Epithelial cell of esophagus (primary cell): ENCODE measurements around the gene LILRB5.
A peak's percentile ranks its signal among the peaks of the same experiment; 100 is the strongest.
"Not testable (repeated sequence)": the region's sequence is repeated elsewhere in the genome, so short reads cannot be mapped to it uniquely, and the experiment has no call there.

Experiments used
- DNase-seq: peaks from one replicate; pipeline ENCODE4 v3.0.0; 2010; ENCODE audit warnings: low read depth
- H3K4me3 ChIP-seq: 2 replicates; pipeline ENCODE4 v1.5.1; 2011; ENCODE audit warnings: mild to moderate bottlenecking, low read length, control low read depth
- CTCF ChIP-seq: IDR thresholded peaks from 2 replicates; pipeline ENCODE4 v1.5.1; 2011; ENCODE audit warnings: low read depth, mild to moderate bottlenecking, low read length, control low read depth, inconsistent platforms; ENCODE audit not compliant: insufficient read depth; ENCODE audit errors: missing control alignments

LILRB5 gene

GRCh38 chr19:54207983-54208783 is 48.9 kb downstream of the LILRB5 start:
- peak; percentile 41 for DNase-seq
- no peak overlapping the region for H3K4me3 ChIP-seq
- no peak for TF ChIP-seq CTCF

GRCh38 chr19:54207676-54207982 is 49.4 kb downstream of the LILRB5 start:
- no peak overlapping the region for H3K4me3 ChIP-seq
- TF ChIP-seq CTCF, result no peak

GRCh38 chr19:54207193-54207592 is 49.9 kb downstream of the LILRB5 start:
- H3K4me3 ChIP-seq, DNase-seq: not testable (repeated sequence)

More at GRCh38 chr19:54207676-54207982, 49.4 kb downstream of the LILRB5 start:
- no peak for DNase-seq

- TF ChIP-seq CTCF, result no peak
- H3K4me3 ChIP-seq, result no peak overlapping the region
- DNase-seq, result no peak
Observed at GRCh38 chr19:54206831-54207177, 50.3 kb downstream of the LILRB5 start.

GRCh38 chr19:54206030-54206830 is 50.8 kb downstream of the LILRB5 start:
- TF ChIP-seq CTCF, result no peak
- DNase-seq, result no peak
- no peak overlapping the region for H3K4me3 ChIP-seq

GRCh38 chr19:54204767-54205468 is 52.2 kb downstream of the LILRB5 start:
- no peak overlapping the region for H3K4me3 ChIP-seq
- TF ChIP-seq CTCF, result no peak
- no peak for DNase-seq

- no peak for DNase-seq
- no peak for TF ChIP-seq CTCF
- H3K4me3 ChIP-seq, result peak overlapping the region; percentile 91
Observed at GRCh38 chr19:54203151-54203611, 53.9 kb downstream of the LILRB5 start.
